HEK293T (cell line): ENCODE results near the gene PIWIL1.

ENCODE experiments used
- BHLHE40 ChIP-seq: fragments of 450-650 bp; IDR thresholded peaks from 2 replicates; pipeline ENCODE4 v1.6.1; 2016; ENCODE audit warnings: mild to moderate bottlenecking, moderate library complexity, borderline replicate concordance
- CTBP1 ChIP-seq: fragments of 450-650 bp; IDR thresholded peaks from 2 replicates; pipeline ENCODE4 v1.6.1; 2016; ENCODE audit warnings: borderline replicate concordance
- ELF4 ChIP-seq: fragments of 450-650 bp; IDR thresholded peaks from 2 replicates; pipeline ENCODE4 v1.6.1; 2017; ENCODE audit warnings: antibody characterized with exemption
- FOXA1 ChIP-seq: fragments of 450-650 bp; IDR thresholded peaks from 2 replicates; pipeline ENCODE4 v1.6.1; 2016; ENCODE audit warnings: mild to moderate bottlenecking
- FOXK2 ChIP-seq: fragments of 450-650 bp; IDR thresholded peaks from 2 replicates; pipeline ENCODE4 v1.6.1; 2016; ENCODE audit warnings: mild to moderate bottlenecking
- FOXM1 ChIP-seq: fragments of 450-650 bp; IDR thresholded peaks from 2 replicates; pipeline ENCODE4 v1.6.1; 2017; ENCODE audit warnings: mild to moderate bottlenecking, borderline replicate concordance
- HDGF ChIP-seq: fragments of 450-650 bp; IDR thresholded peaks from 2 replicates; pipeline ENCODE4 v1.6.1; 2017; ENCODE audit warnings: antibody characterized with exemption, borderline replicate concordance
- L3MBTL2 ChIP-seq: fragments of 450-650 bp; conservative IDR thresholded peaks from 2 replicates; pipeline ENCODE4 v1.6.1; 2016; ENCODE audit warnings: mild to moderate bottlenecking
- LEF1 ChIP-seq: fragments of 450-650 bp; IDR thresholded peaks from 2 replicates; pipeline ENCODE4 v1.6.1; 2017; ENCODE audit warnings: mild to moderate bottlenecking, borderline replicate concordance
- NFRKB ChIP-seq: fragments of 450-650 bp; IDR thresholded peaks from 2 replicates; pipeline ENCODE4 v1.6.1; 2016; ENCODE audit warnings: mild to moderate bottlenecking, moderate library complexity
- SP1 ChIP-seq: fragments of 450-650 bp; IDR thresholded peaks from 2 replicates; pipeline ENCODE4 v1.6.1; 2017
- SUZ12 ChIP-seq: fragments of 450-650 bp; IDR thresholded peaks from 2 replicates; pipeline ENCODE4 v1.6.1; 2016; ENCODE audit warnings: mild to moderate bottlenecking
- TARDBP ChIP-seq: fragments of 450-650 bp; IDR thresholded peaks from 2 replicates; pipeline ENCODE4 v1.6.1; 2016
- ZNF384 ChIP-seq: fragments of 450-650 bp; IDR thresholded peaks from 2 replicates; pipeline ENCODE4 v1.6.1; 2016

GRCh38 chr12:130367003-130367402, 29.3 kb downstream of the PIWIL1 start:
- TF ChIP-seq FOXK2 (no peak), LEF1 (no peak), SUZ12 (no peak), BHLHE40 (no peak), ELF4 (no peak), TARDBP (no peak), SP1 (no peak), FOXM1 (no peak), HDGF (no peak), L3MBTL2 (no peak), CTBP1 (no peak), NFRKB (no peak), ZNF384 (no peak), FOXA1 (no peak)
